Measurements from ENCODE around the gene BTF3L4.
"Not testable (repeated sequence)": the region's sequence is repeated elsewhere in the genome, so short reads cannot be mapped to it uniquely, and the experiment has no call there.

The BTF3L4 gene

DNA sequence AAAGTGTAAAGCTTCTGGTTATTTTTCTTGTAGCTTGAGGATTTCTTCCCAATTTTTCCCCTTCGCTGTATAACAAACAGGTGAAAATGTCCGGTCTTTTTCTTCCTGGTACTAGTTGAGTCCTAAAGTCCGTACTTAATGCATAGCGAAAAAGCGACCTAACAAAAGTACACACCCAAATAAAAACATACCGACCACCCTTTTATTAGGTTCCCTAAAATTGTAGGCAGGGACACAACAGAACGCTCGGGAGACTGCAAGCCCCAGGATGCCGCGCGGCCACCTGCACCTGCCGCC is 281 bp upstream of the BTF3L4 start:
- DNase-seq: no peak

- no peak for DNase-seq
These were observed 789 bp downstream of the BTF3L4 start for GRCh38 chr1:52056937-52057231.

DNA sequence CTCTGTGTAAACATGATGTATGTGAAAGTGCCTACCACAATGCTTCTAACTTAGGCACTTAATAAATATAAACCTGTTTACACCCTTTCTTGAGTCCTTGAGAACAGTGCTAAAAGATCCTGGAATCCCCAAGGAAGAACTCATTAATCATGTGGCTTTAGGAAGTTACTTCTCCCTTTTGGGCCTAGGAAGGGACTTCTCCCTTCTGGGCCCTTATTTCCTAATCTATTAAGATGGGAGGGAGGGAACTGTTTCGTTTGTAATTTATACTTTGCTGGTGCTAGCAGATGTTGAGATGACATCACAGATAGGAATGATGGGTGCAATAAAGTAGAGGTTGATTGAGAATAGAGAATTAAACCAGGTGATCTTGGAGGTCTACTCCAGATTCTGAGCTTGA is 1.2 kb downstream of the BTF3L4 start:
- no peak for DNase-seq

- DNase-seq: no peak
These were observed 1.9 kb downstream of the BTF3L4 start for GRCh38 chr1:52057876-52058415.

GRCh38 chr1:52059321-52059720 is 3.2 kb downstream of the BTF3L4 start:
- no peak for DNase-seq

- DNase-seq: no peak
These were observed 3.8 kb downstream of the BTF3L4 start for GRCh38 chr1:52059888-52060287.

DNA sequence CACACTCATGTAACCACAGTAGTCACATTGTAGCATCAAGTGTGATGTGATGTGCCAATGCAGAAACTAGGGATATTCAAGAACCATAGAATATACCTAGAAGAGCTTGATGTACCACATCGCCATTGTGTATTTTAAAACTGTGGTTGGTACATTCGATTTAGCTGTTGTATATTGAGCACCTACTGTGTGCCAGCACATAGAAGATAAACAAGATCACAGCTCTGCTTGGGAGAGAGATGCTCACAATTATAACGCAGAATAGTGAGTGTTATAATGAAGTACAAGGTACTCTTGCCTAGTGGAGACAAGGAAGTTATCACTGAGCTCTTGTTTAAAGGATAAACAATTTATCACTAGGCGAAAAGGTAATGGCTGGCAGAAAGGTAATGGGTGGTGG is 4.7 kb downstream of the BTF3L4 start:
- no peak for DNase-seq

DNA sequence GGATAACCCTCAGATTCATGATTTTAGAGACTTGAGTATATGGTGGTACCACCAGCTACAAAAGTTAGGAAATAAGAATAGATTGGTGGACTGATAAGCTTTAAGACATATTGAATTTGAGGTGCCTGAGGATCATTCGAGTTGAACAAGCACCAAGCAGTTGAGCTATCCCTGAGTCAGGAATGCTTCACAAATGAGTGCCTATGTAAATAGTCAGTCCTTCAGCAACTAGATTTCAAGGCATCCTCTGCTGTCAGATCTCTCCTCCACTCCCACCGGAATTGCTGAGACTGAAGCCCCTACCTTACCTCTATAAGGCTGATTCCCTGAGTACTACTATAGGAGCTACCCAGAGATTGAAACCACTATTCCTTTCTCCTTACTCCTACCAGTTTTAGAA is 7.1 kb downstream of the BTF3L4 start:
- no peak for DNase-seq

- no peak for DNase-seq
These were observed 14.6 kb downstream of the BTF3L4 start for GRCh38 chr1:52070704-52071103.

DNA sequence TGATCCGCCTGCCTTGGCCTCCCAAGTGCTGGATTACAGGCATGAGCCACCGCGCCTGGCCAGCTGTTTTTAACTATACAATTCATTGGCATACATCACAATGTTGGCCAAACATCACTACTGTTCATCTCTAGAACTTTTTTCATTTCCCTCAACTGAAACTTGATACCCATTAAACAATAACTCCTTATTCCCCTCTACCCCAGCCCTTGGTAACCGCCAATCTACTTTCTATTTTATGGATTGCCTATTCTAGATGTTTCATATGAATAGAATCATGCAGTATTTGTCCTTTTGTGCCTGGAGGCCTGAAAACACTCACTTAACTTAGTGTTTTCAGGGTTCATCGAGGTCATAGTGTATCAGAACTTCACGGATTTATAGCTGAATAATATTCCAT is 16.2 kb downstream of the BTF3L4 start:
- no peak for DNase-seq

DNA sequence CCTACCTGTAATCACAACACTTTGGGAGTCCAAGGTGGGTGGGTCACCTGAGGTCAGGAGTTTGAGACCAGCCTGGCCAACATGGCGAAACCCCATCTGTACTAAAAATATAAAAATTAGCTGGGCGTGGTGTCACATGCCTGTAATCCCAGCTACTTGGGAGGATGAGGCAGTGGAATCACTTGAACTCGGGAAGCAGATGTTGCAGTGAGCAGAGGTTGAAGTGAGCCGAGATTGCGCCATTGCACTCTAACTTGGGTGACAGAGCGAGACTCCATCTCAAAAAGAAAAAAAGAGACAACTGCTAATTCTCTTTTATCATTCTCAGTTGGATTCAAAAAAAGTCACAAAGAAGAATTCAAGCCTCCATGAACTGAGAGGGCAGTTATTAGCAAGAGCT is 21.2 kb downstream of the BTF3L4 start:
- DNase-seq: not testable (repeated sequence)

DNA sequence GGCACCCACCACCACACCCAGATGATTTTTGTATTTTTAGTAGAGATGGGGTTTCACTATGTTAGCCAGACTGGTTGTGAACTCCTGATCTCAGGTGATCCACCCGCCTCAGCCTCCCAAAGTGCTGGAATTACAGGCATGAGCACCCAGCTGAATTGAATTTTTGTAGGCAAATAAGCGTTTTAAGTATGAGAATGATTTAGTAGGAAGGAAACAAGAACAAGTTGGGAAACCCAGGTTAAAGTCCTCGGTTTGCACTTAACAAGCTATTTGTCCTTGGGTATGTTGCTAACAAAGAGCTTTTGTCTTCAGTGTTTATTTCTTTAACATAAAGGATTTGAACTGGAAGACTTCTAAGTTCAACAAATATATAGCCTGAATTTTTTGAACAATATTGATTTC is 23.9 kb downstream of the BTF3L4 start:
- DNase-seq: no peak

GRCh38 chr1:52087892-52088291 is 31.8 kb downstream of the BTF3L4 start:
- DNase-seq: not testable (repeated sequence)

GRCh38 chr1:52094300-52094699 is 38.2 kb downstream of the BTF3L4 start:
- not testable (repeated sequence) for DNase-seq

DNA sequence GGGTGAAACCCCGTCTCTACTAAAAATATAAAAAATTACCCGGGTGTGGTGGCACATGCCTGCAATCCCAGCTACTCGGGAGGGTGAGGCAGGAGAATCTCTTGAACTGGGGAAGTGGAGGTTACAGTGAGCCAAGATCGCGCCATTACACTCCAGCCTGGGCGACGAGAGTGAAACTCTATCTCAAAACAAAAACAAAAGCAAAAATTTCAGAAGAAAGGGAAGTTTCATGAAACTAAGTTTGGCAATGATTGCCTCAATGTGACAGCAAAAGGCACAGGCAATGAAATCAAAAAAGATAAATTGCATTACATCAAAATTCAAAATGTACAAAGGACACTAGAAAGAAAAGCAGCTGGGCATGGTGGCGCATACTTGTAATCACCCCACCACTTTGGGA is 40.1 kb downstream of the BTF3L4 start:
- DNase-seq: no peak

- no peak for DNase-seq
These were observed 42.2 kb downstream of the BTF3L4 start for GRCh38 chr1:52098139-52098871.

GRCh38 chr1:52102336-52103013 is 46.4 kb downstream of the BTF3L4 start:
- no peak for DNase-seq

- no peak for DNase-seq
These were observed 55.4 kb downstream of the BTF3L4 start for GRCh38 chr1:52111492-52111891.

- no peak for DNase-seq
These were observed 56.4 kb downstream of the BTF3L4 start for GRCh38 chr1:52112489-52112888.

- no peak for DNase-seq
These were observed 63.4 kb downstream of the BTF3L4 start for GRCh38 chr1:52119301-52120079.

- DNase-seq: no peak
These were observed 66.3 kb downstream of the BTF3L4 start for GRCh38 chr1:52122384-52122783.

DNA sequence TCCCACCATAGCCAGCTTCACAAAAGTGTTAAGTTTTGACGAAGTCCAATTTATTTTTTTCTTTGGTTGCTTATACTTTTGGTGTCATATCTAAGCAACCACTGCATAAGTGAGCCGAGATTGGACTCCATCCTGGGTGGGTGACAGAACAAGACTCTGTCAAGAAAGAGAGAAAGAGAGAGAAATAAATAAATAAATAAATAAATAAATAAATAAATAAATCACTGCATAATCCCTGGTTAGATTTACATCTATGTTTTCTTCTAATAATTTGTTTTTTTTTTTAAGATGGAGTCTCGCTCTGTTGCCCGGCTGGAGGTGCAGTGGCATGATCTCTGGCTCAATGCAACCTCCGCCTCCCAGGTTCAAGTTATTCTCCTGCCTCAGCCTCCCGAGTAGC is 67.5 kb downstream of the BTF3L4 start:
- no peak for DNase-seq

DNA sequence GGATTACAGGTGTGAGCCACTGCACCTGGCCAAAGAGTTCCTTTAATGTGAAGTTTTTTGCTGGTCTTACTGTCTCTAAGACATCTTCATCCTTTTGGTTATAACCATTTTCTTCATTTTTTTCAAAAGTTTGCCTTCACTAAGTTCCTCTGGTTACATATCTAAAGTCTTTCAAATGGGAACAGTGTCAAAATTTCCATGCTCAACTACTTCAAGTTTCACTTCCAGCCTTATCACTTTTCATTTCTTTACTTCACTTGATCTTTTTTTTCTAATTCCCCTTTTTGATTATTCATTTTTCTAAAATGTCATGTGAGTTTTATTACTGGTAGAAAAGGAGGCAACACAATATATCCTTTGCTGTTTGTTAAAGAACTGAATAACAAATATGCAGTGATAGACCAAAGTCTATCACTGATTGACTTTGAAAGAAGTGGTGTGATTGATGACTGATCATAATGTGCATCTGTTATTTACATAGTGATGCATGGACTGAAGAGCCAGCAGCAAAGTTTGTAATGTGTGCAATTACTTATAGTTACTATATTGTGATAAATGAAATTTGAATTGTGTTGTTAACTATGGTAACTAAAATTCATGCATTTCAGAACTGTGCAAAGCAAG is 69.8 kb downstream of the BTF3L4 start:
- DNase-seq: no peak
